Measurements from ENCODE around the gene KLF7.

Gene KLF7

DNA sequence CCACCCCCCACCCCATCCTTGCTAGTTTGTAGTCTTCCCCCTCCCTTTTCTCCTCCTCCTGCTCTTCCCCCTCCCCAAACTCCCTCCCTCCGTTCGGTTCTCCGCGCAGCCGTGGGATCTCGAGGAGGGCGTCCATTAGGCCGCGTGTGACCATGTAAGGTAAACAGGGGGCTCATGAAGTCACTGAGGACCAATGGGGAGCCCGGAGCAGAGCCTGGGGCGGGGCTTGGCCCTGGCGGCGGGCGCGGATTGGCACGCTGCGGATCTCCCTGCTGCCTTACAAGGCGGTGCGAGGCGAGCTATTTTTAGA is 246 bp upstream of the KLF7 start:
- H3F3A ChIP-seq (ENCODE audit: control insufficient read depth, insufficient read depth): no peaks in the 10 kb centered on the region
- H3K9me2 ChIP-seq (replicated peaks; ENCODE audit: control insufficient read depth, low read length): no peaks in the 10 kb centered on the region
- no peak for TF ChIP-seq CTCF (IDR thresholded peaks at IDR 0.05; ENCODE audit: low read depth, low read length, poor library complexity, severe bottlenecking)
- TF ChIP-seq EZH2phosphoT487 (IDR thresholded peaks at IDR 0.05; ENCODE audit: borderline replicate concordance, low read length): no peak
- no peaks in the 10 kb centered on the region for H3K36me3 ChIP-seq (ENCODE audit: control insufficient read depth, low read length)
- peaks cover 9% of the 10 kb centered on the region; the same call in 1 of the 2 replicates for H3K4me1 ChIP-seq (ENCODE audit: control insufficient read depth, low read length)
- peak overlapping the region; percentile 69 for H3K4me2 ChIP-seq (ENCODE audit: low read length)
- H3K27me3 ChIP-seq (ENCODE audit: control insufficient read depth, low read length): peaks cover 75% of the 10 kb centered on the region
- peak overlapping the region; percentile 41; the same call in 1 of the 2 replicates for H3K27ac ChIP-seq (ENCODE audit: low read depth, low read length)
- peak overlapping the region; percentile 66 for H3K4me3 ChIP-seq (ENCODE audit: low read length)
- H3K9me3 ChIP-seq (ENCODE audit: control insufficient read depth, insufficient read depth, low read length): no peaks in the 10 kb centered on the region
- no peaks in the 10 kb centered on the region for H3K79me2 ChIP-seq (ENCODE audit: control insufficient read depth, low read length)
- H4K20me1 ChIP-seq (ENCODE audit: control insufficient read depth, insufficient read depth, low read depth, low read length): no peaks in the 10 kb centered on the region

GRCh38 chr2:207164006-207164831 is 1.5 kb downstream of the KLF7 start:
- Histone ChIP-seq H3K27me3 (ENCODE audit: control insufficient read depth, low read length) (peaks cover 65% of the 10 kb centered on the region), H4K20me1 (ENCODE audit: control insufficient read depth, insufficient read depth, low read depth, low read length) (no peaks in the 10 kb centered on the region), H3K9me3 (ENCODE audit: control insufficient read depth, insufficient read depth, low read length) (no peaks in the 10 kb centered on the region), H3K9me2 (replicated peaks; ENCODE audit: control insufficient read depth, low read length) (no peaks in the 10 kb centered on the region), H3K27ac (ENCODE audit: low read depth, low read length) (no peak overlapping the region), H3K79me2 (ENCODE audit: control insufficient read depth, low read length) (no peaks in the 10 kb centered on the region), H3K36me3 (ENCODE audit: control insufficient read depth, low read length) (no peaks in the 10 kb centered on the region), H3K4me1 (ENCODE audit: control insufficient read depth, low read length) (peaks cover 9% of the 10 kb centered on the region; the same call in 1 of the 2 replicates), H3K4me2 (ENCODE audit: low read length) (peak overlapping the region; percentile 12; the same call in 1 of the 2 replicates), H3K4me3 (ENCODE audit: low read length) (no peak overlapping the region), H3F3A (ENCODE audit: control insufficient read depth, insufficient read depth) (no peaks in the 10 kb centered on the region)
- no peak for TF ChIP-seq CTCF (IDR thresholded peaks at IDR 0.05; ENCODE audit: low read depth, low read length, poor library complexity, severe bottlenecking)
- TF ChIP-seq EZH2phosphoT487 (IDR thresholded peaks at IDR 0.05; ENCODE audit: borderline replicate concordance, low read length): no peak; the same call in 1 of the 2 replicates

- Histone ChIP-seq H3K4me3 (ENCODE audit: low read length) (no peak overlapping the region), H3K4me2 (ENCODE audit: low read length) (no peak overlapping the region), H3F3A (ENCODE audit: control insufficient read depth, insufficient read depth) (no peaks in the 10 kb centered on the region), H3K27me3 (ENCODE audit: control insufficient read depth, low read length) (peaks cover 65% of the 10 kb centered on the region), H3K27ac (ENCODE audit: low read depth, low read length) (no peak overlapping the region), H3K9me3 (ENCODE audit: control insufficient read depth, insufficient read depth, low read length) (no peaks in the 10 kb centered on the region), H4K20me1 (ENCODE audit: control insufficient read depth, insufficient read depth, low read depth, low read length) (no peaks in the 10 kb centered on the region), H3K9me2 (replicated peaks; ENCODE audit: control insufficient read depth, low read length) (no peaks in the 10 kb centered on the region), H3K36me3 (ENCODE audit: control insufficient read depth, low read length) (no peaks in the 10 kb centered on the region), H3K4me1 (ENCODE audit: control insufficient read depth, low read length) (peaks cover 9% of the 10 kb centered on the region; the same call in 1 of the 2 replicates), H3K79me2 (ENCODE audit: control insufficient read depth, low read length) (no peaks in the 10 kb centered on the region)
- no peak for TF ChIP-seq EZH2phosphoT487 (IDR thresholded peaks at IDR 0.05; ENCODE audit: borderline replicate concordance, low read length)
- no peak for TF ChIP-seq CTCF (IDR thresholded peaks at IDR 0.05; ENCODE audit: low read depth, low read length, poor library complexity, severe bottlenecking)
These were observed 2.1 kb downstream of the KLF7 start for GRCh38 chr2:207163756-207164005.

All from DOHH2 (cell line).